ENCODE results near the gene PPHLN1.

PPHLN1 gene

DNA sequence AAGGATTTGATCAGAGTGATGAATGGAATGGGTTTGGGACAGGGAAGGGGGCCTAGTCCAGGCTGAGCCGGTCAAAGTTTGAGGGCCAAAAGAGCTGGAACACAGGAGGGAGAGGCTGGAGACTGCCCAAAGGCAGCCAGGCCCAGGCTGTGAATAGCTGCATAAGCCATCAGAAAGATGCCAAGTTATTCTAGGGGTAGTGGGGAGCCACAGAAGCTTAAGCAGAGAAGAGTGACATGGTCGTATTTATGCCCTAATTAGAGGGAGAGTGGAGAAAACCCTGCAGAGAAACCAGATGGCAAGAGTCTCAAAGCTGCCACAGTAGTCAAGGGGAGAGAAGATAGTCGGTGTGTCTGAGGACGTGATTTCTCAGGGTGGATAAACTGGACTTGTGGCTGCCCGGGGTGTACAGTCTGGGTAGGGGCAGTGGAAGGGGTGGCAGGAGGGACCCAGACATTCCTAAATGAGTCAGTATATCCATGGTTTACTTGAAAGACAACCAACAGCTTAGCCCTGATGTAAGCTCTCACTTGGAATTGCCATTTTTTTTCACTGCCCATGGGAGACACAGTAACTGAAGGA is 164.4 kb downstream of the PPHLN1 start:
- Histone ChIP-seq H3K9me3 (ENCODE audit: low read length) (no peaks in the 10 kb centered on the region), H3K9ac (ENCODE audit: low read length) (no peak overlapping the region), H3K27me3 (ENCODE audit: control insufficient read depth in 1 of 2, insufficient read depth in 2 of 2, low read length in 2 of 2) (no peaks in the 10 kb centered on the region), H3K27ac (ENCODE audit: low read depth, low read length) (no peak overlapping the region), H3K4me1 (ENCODE audit: insufficient read depth, low read length) (no peaks in the 10 kb centered on the region), H3K36me3 (ENCODE audit: insufficient read depth, low read length) (no peaks in the 10 kb centered on the region), H3K4me3 (ENCODE audit: low read depth in 1 of 2, low read length in 2 of 2) (no peak overlapping the region)

Measured in muscle layer of colon (tissue), 2 donors.